ENCODE measurements around the gene EFCAB6.

Gene EFCAB6

GRCh38 chr22:43554694-43555365 lies 257.3 kb downstream of the EFCAB6 start:
- TF ChIP-seq CTCF (IDR thresholded peaks at IDR 0.05; ENCODE audit: low read length) (no peak), EZH2 (IDR thresholded peaks at IDR 0.05; ENCODE audit: borderline replicate concordance, low read length) (no peak)
- H3F3A ChIP-seq (ENCODE audit: insufficient read depth, low read length), result no peaks in the 10 kb centered on the region
- no peaks in the 10 kb centered on the region for H3K36me3 ChIP-seq (ENCODE audit: insufficient read depth, low read length)
- no peaks in the 10 kb centered on the region for H3K79me2 ChIP-seq (ENCODE audit: insufficient read depth, low read length)
- H3K9me2 ChIP-seq (ENCODE audit: low read depth, low read length), result no peaks in the 10 kb centered on the region
- H3K27me3 ChIP-seq (ENCODE audit: insufficient read depth, low read length), result no peaks in the 10 kb centered on the region
- no peak overlapping the region for H2AFZ ChIP-seq (ENCODE audit: low read length)
- H3K9me3 ChIP-seq (ENCODE audit: low read length), result no peaks in the 10 kb centered on the region
- H3K4me3 ChIP-seq (ENCODE audit: low read depth, low read length, poor library complexity, severe bottlenecking), result no peak overlapping the region
- H3K4me2 ChIP-seq (ENCODE audit: low read length), result no peak overlapping the region
- no peak overlapping the region for H3K27ac ChIP-seq (ENCODE audit: low read depth, low read length, poor library complexity, severe bottlenecking)
- no peak overlapping the region for H3K9ac ChIP-seq (ENCODE audit: low read length)
- no peaks in the 10 kb centered on the region for H4K20me1 ChIP-seq (ENCODE audit: insufficient read depth, low read length)
- H3K4me1 ChIP-seq (ENCODE audit: insufficient read depth, low read length, severe bottlenecking), result no peaks in the 10 kb centered on the region

- no peaks in the 10 kb centered on the region for H3K36me3 ChIP-seq (ENCODE audit: insufficient read depth, low read length)
- no peak overlapping the region for H2AFZ ChIP-seq (ENCODE audit: low read length)
- no peak overlapping the region for H3K4me2 ChIP-seq (ENCODE audit: low read length)
- no peak overlapping the region for H3K27ac ChIP-seq (ENCODE audit: low read depth, low read length, poor library complexity, severe bottlenecking)
- no peaks in the 10 kb centered on the region for H3K9me3 ChIP-seq (ENCODE audit: low read length)
- no peaks in the 10 kb centered on the region for H3F3A ChIP-seq (ENCODE audit: insufficient read depth, low read length)
- TF ChIP-seq CTCF (IDR thresholded peaks at IDR 0.05; ENCODE audit: low read length) (no peak), EZH2 (IDR thresholded peaks at IDR 0.05; ENCODE audit: borderline replicate concordance, low read length) (no peak)
- H3K9ac ChIP-seq (ENCODE audit: low read length), result no peak overlapping the region
- H3K79me2 ChIP-seq (ENCODE audit: insufficient read depth, low read length), result no peaks in the 10 kb centered on the region
- no peak overlapping the region for H3K4me3 ChIP-seq (ENCODE audit: low read depth, low read length, poor library complexity, severe bottlenecking)
- no peaks in the 10 kb centered on the region for H3K27me3 ChIP-seq (ENCODE audit: insufficient read depth, low read length)
- H4K20me1 ChIP-seq (ENCODE audit: insufficient read depth, low read length), result no peaks in the 10 kb centered on the region
- no peaks in the 10 kb centered on the region for H3K9me2 ChIP-seq (ENCODE audit: low read depth, low read length)
- no peaks in the 10 kb centered on the region for H3K4me1 ChIP-seq (ENCODE audit: insufficient read depth, low read length, severe bottlenecking)
These were observed 257.9 kb downstream of the EFCAB6 start for GRCh38 chr22:43554259-43554636.

GRCh38 chr22:43553451-43554258 lies 258.4 kb downstream of the EFCAB6 start:
- no peak overlapping the region for H3K9ac ChIP-seq (ENCODE audit: low read length)
- H2AFZ ChIP-seq (ENCODE audit: low read length), result no peak overlapping the region
- no peaks in the 10 kb centered on the region for H4K20me1 ChIP-seq (ENCODE audit: insufficient read depth, low read length)
- no peaks in the 10 kb centered on the region for H3F3A ChIP-seq (ENCODE audit: insufficient read depth, low read length)
- no peaks in the 10 kb centered on the region for H3K9me2 ChIP-seq (ENCODE audit: low read depth, low read length)
- H3K4me1 ChIP-seq (ENCODE audit: insufficient read depth, low read length, severe bottlenecking), result no peaks in the 10 kb centered on the region
- H3K4me3 ChIP-seq (ENCODE audit: low read depth, low read length, poor library complexity, severe bottlenecking), result no peak overlapping the region
- H3K79me2 ChIP-seq (ENCODE audit: insufficient read depth, low read length), result no peaks in the 10 kb centered on the region
- no peak overlapping the region for H3K27ac ChIP-seq (ENCODE audit: low read depth, low read length, poor library complexity, severe bottlenecking)
- no peak overlapping the region for H3K4me2 ChIP-seq (ENCODE audit: low read length)
- no peaks in the 10 kb centered on the region for H3K9me3 ChIP-seq (ENCODE audit: low read length)
- no peak for TF ChIP-seq CTCF (IDR thresholded peaks at IDR 0.05; ENCODE audit: low read length)
- TF ChIP-seq EZH2 (IDR thresholded peaks at IDR 0.05; ENCODE audit: borderline replicate concordance, low read length), result no peak
- no peaks in the 10 kb centered on the region for H3K36me3 ChIP-seq (ENCODE audit: insufficient read depth, low read length)
- no peaks in the 10 kb centered on the region for H3K27me3 ChIP-seq (ENCODE audit: insufficient read depth, low read length)
